ENCODE results near the gene FADD. TPM values are rescaled to one million over a fixed set of nuclear protein-coding genes. Genes with fewer than 3 reads are reported as not detected.

The FADD gene
- total RNA-seq, 1 experiment from 2014 or later = 23.2 TPM

DNA sequence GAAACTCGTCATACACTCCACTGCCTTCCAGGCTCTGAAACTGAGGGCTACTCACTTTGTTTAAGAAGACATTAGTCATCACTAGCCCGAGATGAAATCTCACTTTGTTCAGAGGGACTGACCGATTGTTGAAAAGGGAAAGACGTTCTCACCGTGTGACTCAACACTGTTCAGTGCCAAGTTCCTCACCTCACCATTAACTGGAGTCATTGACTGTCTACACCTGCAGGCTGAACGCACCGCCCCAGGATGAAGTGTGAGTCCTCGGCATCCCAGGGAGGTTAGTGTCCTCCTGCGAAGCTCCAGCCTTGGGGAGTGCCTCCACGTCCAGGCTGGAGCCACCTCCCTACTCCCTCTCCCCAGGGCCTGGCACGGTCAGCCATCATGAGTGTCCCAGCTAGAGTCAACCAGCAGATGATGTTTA, 30.4 kb downstream of the FADD start:
- DNase-seq (ENCODE audit: low spot score) = peak; percentile 85

DNA sequence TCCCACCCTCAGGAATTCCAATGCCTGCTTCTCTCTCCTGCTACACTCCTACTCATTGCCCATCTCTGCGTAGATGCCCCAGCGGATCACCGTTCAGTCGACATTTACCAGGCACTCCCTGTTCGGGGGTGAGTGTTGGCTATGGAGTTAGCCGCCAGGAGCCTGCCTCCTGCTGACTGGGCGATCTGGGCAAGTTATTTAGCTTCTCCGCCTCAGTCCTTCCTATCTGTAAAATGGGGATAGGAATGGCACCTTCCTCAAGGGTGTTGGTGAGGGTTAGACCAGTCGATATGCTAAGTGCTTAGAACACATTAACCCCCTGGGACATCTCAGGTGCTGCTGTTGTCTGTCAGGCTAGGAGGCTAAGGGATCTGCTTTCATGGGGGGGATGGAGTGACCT, 30.9 kb downstream of the FADD start:
- no peak for DNase-seq (ENCODE audit: low spot score)

DNA sequence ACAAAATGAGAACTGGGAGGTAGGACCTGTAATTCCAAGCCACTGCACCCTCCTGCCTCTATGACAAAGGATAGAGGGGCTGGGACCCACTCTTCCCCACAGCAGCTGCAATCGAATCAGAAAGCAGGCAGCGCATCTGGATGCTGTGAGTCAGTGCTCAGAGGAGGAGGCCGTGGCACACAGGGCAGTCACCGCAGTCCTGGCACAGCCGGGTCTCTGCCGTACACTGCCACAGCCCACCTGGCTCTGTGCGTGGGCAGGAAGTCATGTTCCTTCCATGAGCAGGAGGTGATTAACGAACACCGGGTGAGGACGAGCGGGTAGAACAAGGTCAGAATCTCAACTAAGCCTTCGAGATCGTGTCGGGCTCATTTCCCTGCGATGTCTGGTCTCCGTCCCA, 37.2 kb downstream of the FADD start:
- no peak for DNase-seq (ENCODE audit: low spot score)

DNA sequence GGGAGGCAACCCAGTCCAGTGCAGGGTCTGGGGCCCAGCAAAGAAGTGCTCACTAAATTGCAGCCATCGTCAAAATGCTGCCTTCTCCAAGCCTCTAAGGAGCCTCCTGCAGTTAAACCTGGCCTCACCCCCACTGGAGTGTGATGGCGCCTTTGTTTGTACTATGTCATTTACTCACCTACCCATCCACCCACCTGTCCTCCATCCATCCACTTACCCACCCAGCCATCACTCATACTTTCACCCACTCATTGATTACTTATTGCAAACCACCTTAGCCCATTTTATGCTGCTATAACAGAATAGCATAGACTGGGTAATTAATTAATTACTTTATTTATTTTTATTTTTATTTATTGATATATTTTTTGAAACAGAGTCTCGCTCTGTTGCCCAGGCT, 38.6 kb downstream of the FADD start:
- DNase-seq (ENCODE audit: low spot score) = no peak

DNA sequence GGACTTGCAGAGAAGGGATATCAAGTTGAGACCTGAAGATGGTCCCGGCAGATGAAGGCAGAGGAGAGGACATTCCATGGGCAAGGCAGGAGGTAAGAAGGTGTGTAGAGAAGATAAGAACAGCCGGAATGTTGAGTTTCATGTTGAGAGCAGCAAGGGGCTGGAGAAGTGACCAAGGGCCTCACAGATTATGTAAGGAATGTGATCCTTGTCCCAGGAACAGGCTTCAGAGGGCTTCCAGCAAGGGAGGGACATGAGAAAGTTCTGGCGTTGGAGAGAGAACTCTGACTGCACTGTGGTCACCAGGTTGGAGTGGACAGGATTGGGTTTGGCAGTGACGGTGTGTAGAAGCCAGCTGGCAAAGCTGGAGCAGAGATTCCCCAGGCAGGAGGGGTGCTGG, 39.8 kb downstream of the FADD start:
- DNase-seq (ENCODE audit: low spot score) = no peak

DNA sequence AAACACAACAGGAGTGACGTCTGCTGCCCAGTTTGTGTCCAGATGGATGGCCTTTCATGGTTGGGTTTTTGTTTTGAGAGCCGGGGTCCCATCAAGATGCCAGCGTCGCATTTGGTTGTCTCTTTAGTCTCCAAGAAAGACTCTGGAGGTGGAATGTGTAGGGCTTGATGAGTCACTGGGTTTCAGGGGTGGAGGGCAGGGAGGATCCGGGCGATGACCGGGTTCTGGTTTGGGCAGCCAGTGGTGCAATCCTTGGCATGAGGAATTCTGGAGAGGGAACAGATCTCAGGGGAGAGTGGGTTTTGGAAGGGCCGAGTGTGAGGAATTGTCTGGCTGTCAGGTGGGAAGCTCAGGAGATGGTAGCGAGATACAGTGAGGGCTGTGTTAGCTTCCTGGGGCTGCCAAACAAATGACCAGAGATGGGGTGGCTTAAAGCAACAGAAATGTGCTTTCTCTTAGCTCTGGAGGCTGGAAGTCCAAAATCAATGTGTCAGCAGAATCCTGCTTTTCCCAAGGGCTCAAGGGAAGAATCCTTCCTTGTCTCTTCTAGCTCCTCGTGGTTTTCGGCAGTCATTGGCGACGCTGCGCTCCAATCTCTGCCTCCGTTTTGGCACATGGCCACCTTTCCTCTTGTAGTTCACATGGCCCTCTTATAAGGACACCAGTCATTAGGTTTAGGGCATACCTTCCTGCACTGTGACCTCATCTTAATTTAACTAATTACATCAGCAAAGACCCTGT, 41.0 kb downstream of the FADD start:
- no peak for DNase-seq (ENCODE audit: low spot score)

DNA sequence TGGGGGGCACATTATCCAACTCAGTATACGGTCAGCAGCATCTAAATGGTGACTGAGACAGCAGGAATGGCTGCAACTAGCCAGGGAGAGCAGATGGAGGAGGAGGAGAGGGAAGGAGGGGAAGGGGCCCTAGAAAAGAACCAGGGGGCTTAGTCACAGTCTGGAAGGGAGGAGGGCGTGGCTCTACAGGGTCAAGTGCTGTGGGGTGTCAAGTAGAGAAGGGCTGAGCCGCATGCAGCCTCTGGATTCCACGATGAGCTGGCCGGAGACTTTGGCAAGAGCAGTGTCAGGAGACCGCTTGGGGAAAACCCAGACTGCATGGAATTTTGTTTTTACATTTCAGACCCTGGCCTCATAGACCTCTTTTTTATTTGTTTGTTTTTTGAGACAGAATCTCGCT, 41.6 kb downstream of the FADD start:
- DNase-seq (ENCODE audit: low spot score) = no peak

DNA sequence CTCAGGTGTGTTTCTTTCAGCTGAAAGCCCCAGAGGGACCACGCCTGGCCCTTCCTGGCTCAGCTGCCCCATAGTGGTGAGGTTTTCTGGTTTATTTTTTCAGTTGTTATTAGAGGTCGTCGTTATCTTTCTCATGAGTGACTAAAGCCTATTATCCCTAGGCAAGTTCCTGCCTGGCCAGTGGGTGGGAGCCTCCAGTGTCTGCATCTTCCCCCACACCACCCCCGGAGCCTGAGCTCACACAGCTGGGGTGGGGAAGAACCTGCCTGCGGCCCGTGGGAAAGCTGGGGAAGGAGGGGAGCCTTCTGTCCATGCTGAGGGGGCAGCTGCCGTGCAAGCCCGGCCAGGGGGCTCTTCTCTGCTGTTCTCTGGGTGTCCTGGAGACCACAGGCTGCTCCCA, 43.1 kb downstream of the FADD start:
- no peak for DNase-seq (ENCODE audit: low spot score)

DNA sequence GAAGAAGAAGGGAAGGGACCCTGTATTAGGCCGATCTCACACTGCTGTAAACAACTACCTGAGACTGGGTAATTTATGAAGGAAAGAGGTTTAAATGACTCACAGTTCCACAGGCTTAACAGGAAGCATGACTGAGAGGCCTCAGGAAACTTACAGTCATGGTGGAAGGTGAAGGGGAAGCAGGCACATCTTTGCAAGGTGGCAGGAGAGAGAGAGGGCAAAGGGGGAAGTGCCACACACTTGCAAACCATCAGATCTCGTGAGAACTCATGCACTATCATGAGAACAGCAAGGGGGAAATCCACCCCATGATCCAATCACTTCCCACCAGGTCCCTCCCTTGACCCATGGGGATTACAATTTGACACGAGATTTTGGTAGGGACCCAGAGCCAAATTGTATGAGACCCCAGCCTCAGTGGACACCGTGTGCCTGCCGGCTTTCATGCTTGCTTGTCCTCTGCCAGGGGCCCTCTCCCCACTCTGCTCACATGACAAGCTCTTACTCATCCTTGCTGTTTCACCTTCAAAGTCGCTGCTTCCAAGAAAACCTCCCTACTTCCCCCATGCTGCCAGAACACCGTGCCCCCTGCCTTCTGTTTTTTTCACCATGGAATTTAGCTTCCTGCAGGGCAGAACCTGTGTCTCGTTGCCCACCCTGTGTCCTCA, 44.1 kb downstream of the FADD start:
- no peak for DNase-seq (ENCODE audit: low spot score)

DNA sequence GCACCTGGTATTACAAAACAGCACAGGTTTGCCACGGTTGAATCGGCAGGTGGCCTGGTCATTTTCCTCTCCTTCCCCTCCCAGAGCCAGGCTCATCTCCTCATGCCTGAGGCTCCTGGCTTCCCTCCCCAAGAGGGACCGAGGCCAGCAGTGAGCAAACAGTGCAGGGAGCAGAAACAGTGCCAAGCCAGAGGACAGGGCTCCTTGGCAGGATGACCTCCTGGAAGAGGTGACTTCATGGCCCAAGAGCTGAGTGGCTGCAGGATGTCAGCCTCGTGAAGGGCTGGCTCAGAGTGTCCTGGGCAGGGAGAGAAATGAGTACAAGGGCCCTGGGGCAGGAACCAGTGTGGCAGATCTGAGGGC, 44.6 kb downstream of the FADD start:
- DNase-seq (ENCODE audit: low spot score) = no peak

DNA sequence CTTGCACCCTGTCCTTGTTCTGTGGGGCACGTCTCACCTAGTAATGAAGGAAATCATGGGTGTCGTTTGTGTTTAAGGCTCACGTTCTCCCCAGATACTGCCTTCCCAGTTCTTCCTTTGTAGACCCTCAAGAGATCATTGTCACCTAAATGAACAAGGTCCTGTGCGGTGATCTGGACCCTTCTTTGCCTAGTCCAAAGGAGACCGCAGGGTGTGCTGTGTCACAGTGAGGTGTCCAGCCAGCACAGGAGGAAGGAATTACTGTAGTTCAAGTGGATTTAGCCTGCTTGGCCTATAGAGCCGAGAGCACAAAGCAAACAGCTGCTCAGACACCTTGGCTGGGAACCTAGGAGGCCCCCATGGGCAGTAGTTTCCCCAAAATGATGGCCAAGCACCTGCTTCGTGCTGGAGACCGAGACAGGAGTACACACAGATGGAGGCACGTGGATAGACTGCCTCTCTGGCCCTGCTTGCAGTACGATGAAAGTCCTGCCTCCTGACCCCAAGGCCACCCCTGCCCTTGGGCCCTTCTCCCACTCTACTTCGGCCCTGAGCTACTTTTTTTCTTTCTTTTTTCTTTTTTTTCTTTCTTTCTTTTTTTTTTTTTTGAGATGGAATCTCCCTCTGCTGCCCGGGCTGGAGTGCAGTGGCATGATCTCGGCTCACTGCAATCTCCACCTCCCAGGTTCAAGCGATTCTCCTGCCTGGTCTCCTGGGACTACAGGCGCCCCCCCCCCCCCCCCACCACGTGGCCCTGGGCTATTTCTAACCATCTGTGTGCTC, 48.0 kb downstream of the FADD start:
- no peak for DNase-seq (ENCODE audit: low spot score)

DNA sequence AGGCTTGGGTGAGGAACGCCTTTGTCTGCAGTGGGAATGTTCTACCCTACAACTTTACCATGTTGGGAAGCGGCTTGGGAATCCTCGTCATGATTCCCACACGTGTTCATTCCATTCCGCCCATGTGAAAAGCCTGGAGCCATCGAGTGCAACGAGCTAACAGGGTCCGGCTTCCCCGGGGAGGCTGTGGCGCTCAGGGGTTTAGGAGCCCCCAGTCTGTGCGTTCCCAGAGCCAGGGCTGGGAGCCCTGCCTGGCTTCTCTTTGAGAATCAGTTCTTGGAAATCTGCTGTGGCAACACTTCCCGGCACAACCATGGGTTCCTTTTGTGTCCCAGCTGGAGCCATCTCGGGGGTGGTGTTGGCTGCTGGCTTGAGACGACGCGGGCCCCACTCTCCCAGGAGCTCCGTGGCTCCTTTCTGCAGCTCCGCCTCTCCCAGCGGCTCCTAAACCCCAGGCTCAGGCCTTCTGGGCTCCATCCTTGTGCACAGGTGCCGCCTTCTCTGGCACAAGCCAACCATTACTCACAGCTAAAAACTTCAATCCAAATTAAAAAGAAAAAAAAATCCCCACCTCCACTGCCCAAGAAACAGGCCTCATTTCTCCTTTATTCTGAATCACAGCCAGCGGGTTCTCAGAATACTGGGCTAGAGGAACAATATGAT, 48.7 kb downstream of the FADD start:
- DNase-seq (ENCODE audit: low spot score) = no peak

DNA sequence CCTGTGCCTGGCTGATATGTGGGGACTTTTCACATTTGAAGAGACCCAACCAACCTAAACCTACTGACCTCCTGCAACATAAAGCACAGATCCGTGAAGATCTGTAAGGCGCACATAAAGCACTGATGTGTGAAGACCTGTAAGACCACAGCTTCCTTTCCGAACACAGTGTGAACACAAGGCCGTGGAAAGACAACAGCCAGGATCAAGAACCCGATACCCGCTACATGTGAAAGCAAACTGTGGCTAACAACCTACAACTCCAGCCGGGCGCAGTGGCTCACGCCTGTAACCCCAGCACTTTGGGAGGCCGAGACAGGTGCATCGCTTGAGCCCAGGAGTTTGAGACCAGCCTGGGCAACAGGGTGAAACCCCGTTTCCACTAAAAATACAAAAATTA, 49.7 kb downstream of the FADD start:
- DNase-seq (ENCODE audit: low spot score) = no peak

DNA sequence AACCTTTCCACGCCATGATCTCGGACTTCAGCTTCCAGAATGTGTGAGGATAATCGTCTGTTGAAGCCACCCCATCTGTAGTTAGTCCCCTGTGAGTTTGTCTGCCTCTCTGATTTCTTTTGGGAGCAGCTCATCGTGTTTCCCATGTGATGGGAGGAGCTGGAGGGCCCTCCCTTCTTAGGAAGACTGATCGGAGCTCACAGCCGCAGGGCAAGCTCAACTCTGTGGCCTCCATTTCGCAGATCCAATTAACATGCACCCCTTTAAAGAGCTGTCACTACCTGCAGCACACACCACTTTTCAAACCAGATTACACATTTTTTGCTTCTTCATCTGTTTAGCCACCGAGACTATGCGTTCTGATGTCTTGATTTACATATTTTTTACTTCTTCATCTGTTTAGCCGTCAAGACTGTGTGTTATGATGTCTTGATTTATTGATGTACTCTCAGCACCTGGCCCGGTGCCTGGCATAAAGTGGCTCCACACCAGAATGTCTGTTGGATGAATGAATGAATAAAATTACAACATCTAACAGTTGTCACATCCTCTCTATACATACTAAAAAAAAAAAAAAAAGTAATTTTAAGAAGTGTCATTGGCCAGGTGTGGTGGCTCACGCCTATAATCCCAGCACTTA, 52.5 kb downstream of the FADD start:
- no peak for DNase-seq (ENCODE audit: low spot score)

Other genes with a start within 250 kb of the FADD start
- gene ANO1, start 125.0 kb upstream of the FADD start, total RNA-seq (2014; rRNA removed; shearing (Covaris generic)) = 0.37 TPM in 1 of 2 replicates, not detected in the other
- gene PPFIA1, start 67.4 kb downstream of the FADD start, total RNA-seq (2014; rRNA removed; shearing (Covaris generic)) = 14.8 and 17.6 TPM in 2 replicates
- gene CTTN, start 195.2 kb downstream of the FADD start, total RNA-seq (2014; rRNA removed; shearing (Covaris generic)) = 118 and 177 TPM in 2 replicates

Data from H4 (cell line).